HepG2 (cell line): ENCODE measurements around the gene PAX4. TPM values are rescaled to one million over a fixed set of nuclear protein-coding genes. Genes with fewer than 3 reads are reported as not detected.
A peak's percentile ranks its signal among the peaks of the same experiment; 100 is the strongest.

ENCODE experiments used
- ARID4A ChIP-seq: sonication (generic); formaldehyde crosslinking; IDR thresholded peaks from 2 replicates; pipeline ENCODE4 v1.5.0; 2020; ENCODE audit warnings: mild to moderate bottlenecking, missing genetic modification reagents, borderline replicate concordance
- CREB1 ChIP-seq, 2 experiments: fragments of 450-650 bp in 1 of 2; IDR thresholded peaks; 2 replicates each; pipeline ENCODE4 v1.6.1; 2016 to 2017; ENCODE audit warnings: control low read depth in 1 of 2, mild to moderate bottlenecking in 1 of 2, missing compliant biosample characterization in 1 of 2, missing genetic modification characterization in 1 of 2
- FOXO1 ChIP-seq: sonication (generic); formaldehyde crosslinking; IDR thresholded peaks from 2 replicates; pipeline ENCODE4 v1.4.0; 2020; ENCODE audit warnings: missing genetic modification reagents
- GATAD1 ChIP-seq: IDR thresholded peaks from 2 replicates; pipeline ENCODE4 v1.6.1; 2016; ENCODE audit warnings: missing genetic modification reagents, missing compliant biosample characterization
- GATAD2A ChIP-seq: IDR thresholded peaks from 2 replicates; pipeline ENCODE4 v1.6.1; 2016
- HDAC1 ChIP-seq: sonication (generic); formaldehyde crosslinking; IDR thresholded peaks from 2 replicates; pipeline ENCODE4 v1.5.1; 2020; ENCODE audit warnings: mild to moderate bottlenecking, missing genetic modification reagents
- HNRNPH1 ChIP-seq: fragments of 200-400 bp; formaldehyde crosslinking; optimal IDR thresholded peaks from 2 replicates; pipeline ENCODE3; 2017; ENCODE audit warnings: mild to moderate bottlenecking, low read depth, low read length
- HNRNPUL1 ChIP-seq: fragments of 200-400 bp; formaldehyde crosslinking; IDR thresholded peaks from 2 replicates; pipeline ENCODE4 v1.6.1; 2017; ENCODE audit warnings: low read depth, mild to moderate bottlenecking, low read length, moderate library complexity
- KLF12 ChIP-seq: sonication (generic); formaldehyde crosslinking; IDR thresholded peaks from 2 replicates; pipeline ENCODE4 v1.4.0; 2020; ENCODE audit warnings: missing genetic modification reagents, borderline replicate concordance
- MAFF ChIP-seq: IDR thresholded peaks from 2 replicates; pipeline ENCODE4 v1.6.1; 2011; ENCODE audit warnings: low read depth, low read length, improper control_type of control experiment
- MIER3 ChIP-seq: IDR thresholded peaks from 2 replicates; pipeline ENCODE4 v1.6.1; 2016; ENCODE audit warnings: missing compliant biosample characterization, borderline replicate concordance
- MTA1 ChIP-seq: sonication (generic); formaldehyde crosslinking; IDR thresholded peaks from 2 replicates; pipeline ENCODE4 v1.4.0; 2020; ENCODE audit warnings: missing genetic modification reagents, mild to moderate bottlenecking, borderline replicate concordance
- NFIB ChIP-seq: sonication (generic); formaldehyde crosslinking; IDR thresholded peaks from 2 replicates; pipeline ENCODE4 v1.9.0; 2021; ENCODE audit warnings: missing genetic modification reagents, mild to moderate bottlenecking, borderline replicate concordance
- NRL ChIP-seq: sonication (generic); formaldehyde crosslinking; IDR thresholded peaks from 2 replicates; pipeline ENCODE4 v1.5.0; 2020; ENCODE audit warnings: missing genetic modification reagents, mild to moderate bottlenecking, moderate library complexity, borderline replicate concordance
- RXRB ChIP-seq: IDR thresholded peaks from 2 replicates; pipeline ENCODE4 v1.6.1; 2016; ENCODE audit warnings: borderline replicate concordance, missing genetic modification reagents, missing compliant biosample characterization
- SAP130 ChIP-seq: IDR thresholded peaks from 2 replicates; pipeline ENCODE4 v1.6.1; 2016; ENCODE audit warnings: low read depth
- SOX6 ChIP-seq, 2 experiments: fragments of 450-650 bp in 1 of 2; sonication (generic) in 1 of 2; formaldehyde crosslinking in 1 of 2; IDR thresholded peaks; 2 replicates each; pipeline versions ENCODE4 v1.4.0 to v1.6.1; 2017 to 2020; ENCODE audit warnings: antibody characterized with exemption in 1 of 2, mild to moderate bottlenecking in 1 of 2, missing genetic modification reagents in 1 of 2
- TFAP4 ChIP-seq: sonication (generic); IDR thresholded peaks from 2 replicates; pipeline ENCODE4 v1.6.1; 2016; ENCODE audit warnings: low read depth, borderline replicate concordance
- ZNF280B ChIP-seq: sonication (generic); formaldehyde crosslinking; IDR thresholded peaks from 2 replicates; pipeline ENCODE4 v1.5.0; 2020; ENCODE audit warnings: missing genetic modification reagents, mild to moderate bottlenecking, borderline replicate concordance
- ZNF331 ChIP-seq: sonication (generic); formaldehyde crosslinking; IDR thresholded peaks from 2 replicates; pipeline ENCODE4 v1.4.0; 2020; ENCODE audit warnings: missing genetic modification reagents
- ZNF383 ChIP-seq: sonication (generic); formaldehyde crosslinking; IDR thresholded peaks from 2 replicates; pipeline ENCODE4 v1.4.0; 2020; ENCODE audit warnings: missing genetic modification reagents, mild to moderate bottlenecking, borderline replicate concordance
- ZNF639 ChIP-seq: conservative IDR thresholded peaks from 2 replicates; pipeline ENCODE4 v1.6.1; 2018; ENCODE audit warnings: missing genetic modification reagents
- polyA plus RNA-seq, 8 experiments: library from polyadenylated mRNA; depleted of rRNA in 3 of 8; stranded (reverse) in 7 of 8; unstranded in 1 of 8; fragments of >200 nt; fragmentation: Illumina TruSeq in 4 of 8; extraction: Trizol in 4 of 8; gene quantifications; 2 replicates each; pipeline versions ENCODE4 v1.2.1 to v1.2.3, GENCODE V29; 2011 to 2016; ENCODE audit warnings: low read depth in 4 of 8, missing spikeins in 1 of 8, mixed read lengths in 1 of 8; ENCODE audit not compliant: insufficient read depth in 1 of 8
- total RNA-seq, 5 experiments: library from RNA; depleted of rRNA; stranded (reverse); fragments of >200 nt; fragmentation: Illumina TruSeq; extraction: Trizol; gene quantifications; 2 replicates each; pipeline ENCODE4 v1.2.3, GENCODE V29; 2016; ENCODE audit warnings: low read depth in 1 of 5

The PAX4 gene
- total and polyA plus RNA-seq, 2 of the 13 experiments (the other 11 are each of a cell fraction or from before 2014, with no cell fraction given): not detected

- TF ChIP-seq FOXO1: peak; percentile 31; the same call in 1 of the 2 replicates
- peak; percentile 34; the same call in 1 of the 2 replicates for TF ChIP-seq RXRB (CRISPR knock-in tag)
- TF ChIP-seq HDAC1 (CRISPR knock-in tag): peak; percentile 66; the same call in 1 of the 2 replicates
- no peak for TF ChIP-seq ZNF639 (CRISPR knock-in tag)
- TF ChIP-seq SOX6 (IDR thresholded peaks at IDR 0.05): no peak
- TF ChIP-seq SOX6 (CRISPR knock-in tag; IDR thresholded peaks at IDR 0.05): peak; percentile 54
- TF ChIP-seq MAFF: no peak
- no peak for TF ChIP-seq ZNF383 (CRISPR knock-in tag)
- no peak for TF ChIP-seq HNRNPUL1
- no peak for TF ChIP-seq HNRNPH1
- peak; percentile 46; the same call in 1 of the 2 replicates for TF ChIP-seq ZNF331 (CRISPR knock-in tag)
- peak; percentile 22; the same call in 1 of the 2 replicates for TF ChIP-seq GATAD1 (CRISPR knock-in tag)
- peak; percentile 43; the same call in 1 of the 2 replicates for TF ChIP-seq GATAD2A
- peak; percentile 65; the same call in 1 of the 2 replicates for TF ChIP-seq KLF12 (CRISPR knock-in tag)
- TF ChIP-seq NFIB (CRISPR knock-in tag): peak; percentile 45; the same call in 1 of the 2 replicates
- 0 out of 2 replicates have a peak, but pooled peaks have one; percentile 43 for TF ChIP-seq MIER3
- TF ChIP-seq TFAP4: peak; percentile 51; the same call in 1 of the 2 replicates
- TF ChIP-seq SAP130 (CRISPR knock-in tag): peak; percentile 66; the same call in 1 of the 2 replicates
- TF ChIP-seq NRL (CRISPR knock-in tag): peak; percentile 59; the same call in 1 of the 2 replicates
- TF ChIP-seq CREB1 (IDR thresholded peaks at IDR 0.05): no peak
- no peak for TF ChIP-seq CREB1 (CRISPR knock-in tag; IDR thresholded peaks at IDR 0.05)
- TF ChIP-seq ARID4A (CRISPR knock-in tag): peak; percentile 72; the same call in 1 of the 2 replicates
- TF ChIP-seq MTA1: peak; percentile 84; the same call in 1 of the 2 replicates
- TF ChIP-seq ZNF280B: peak; percentile 38; the same call in 1 of the 2 replicates
Measured at GRCh38 chr7:127582361-127582760, 35.6 kb downstream of the PAX4 start (continued).
